Stimulated activated CD4-positive, alpha-beta T cell treated with anti-CD3 and anti-CD28 coated beads, Interleukin-12 subunit alpha, Interleukin-12 subunit beta, amount 100 ng/mL, for 48 hours (primary cell): ENCODE results near the gene TPPP.
"Not testable (repeated sequence)": the region's sequence is repeated elsewhere in the genome, so short reads cannot be mapped to it uniquely, and the experiment has no call there.

Experiments
- DNase-seq, 3 donors: peaks; one replicate each; pipeline ENCODE4 v3.0.0-alpha.2; 2020; ENCODE audit warnings: low read depth in 2 of 3, low spot score in 1 of 3

Gene TPPP

GRCh38 chr5:693271-694041 lies at the start of gene TPPP:
TPPP (minus strand) TSS chr5:693352; CDS start chr5:678060, 15,292 bp downstream.
- peak; percentile 44 to 88 (median 65) for DNase-seq

GRCh38 chr5:742276-742675 lies 49.1 kb upstream of the TPPP start:
- DNase-seq, result not testable (repeated sequence)

GRCh38 chr5:734145-734544 lies 41.0 kb upstream of the TPPP start:
- not testable (repeated sequence) for DNase-seq

- not testable (repeated sequence) for DNase-seq
These were observed 39.8 kb upstream of the TPPP start for GRCh38 chr5:732754-733454.

GRCh38 chr5:729225-729624 lies 36.1 kb upstream of the TPPP start:
- not testable (repeated sequence) for DNase-seq

- DNase-seq, result not testable (repeated sequence)
These were observed 33.9 kb upstream of the TPPP start for GRCh38 chr5:727087-727486.

GRCh38 chr5:723865-724264 lies 30.7 kb upstream of the TPPP start:
- DNase-seq, result not testable (repeated sequence)

- not testable (repeated sequence) for DNase-seq
These were observed 30.2 kb upstream of the TPPP start for GRCh38 chr5:723309-723708.

GRCh38 chr5:719379-719778 lies 26.2 kb upstream of the TPPP start:
- DNase-seq, result not testable (repeated sequence)

GRCh38 chr5:717143-717542 lies 24.0 kb upstream of the TPPP start:
- DNase-seq, result no peak

GRCh38 chr5:716740-717139 lies 23.6 kb upstream of the TPPP start:
- DNase-seq, result not testable (repeated sequence)

GRCh38 chr5:715636-716035 lies 22.5 kb upstream of the TPPP start:
- not testable (repeated sequence) for DNase-seq

- not testable (repeated sequence) for DNase-seq
These were observed 21.3 kb upstream of the TPPP start for GRCh38 chr5:714215-715118.

GRCh38 chr5:713686-714085 lies 20.5 kb upstream of the TPPP start:
- not testable (repeated sequence) for DNase-seq

- not testable (repeated sequence) for DNase-seq
These were observed 15.8 kb upstream of the TPPP start for GRCh38 chr5:708848-709517.

GRCh38 chr5:708374-708773 lies 15.2 kb upstream of the TPPP start:
- not testable (repeated sequence) for DNase-seq

GRCh38 chr5:706127-706526 lies 13.0 kb upstream of the TPPP start:
- DNase-seq, result not testable (repeated sequence)

- not testable (repeated sequence) for DNase-seq
These were observed 3.9 kb upstream of the TPPP start for GRCh38 chr5:696753-697702.

- DNase-seq, result not testable (repeated sequence)
These were observed 3.0 kb upstream of the TPPP start for GRCh38 chr5:696191-696590.

- not testable (repeated sequence) for DNase-seq
These were observed 2.3 kb upstream of the TPPP start for GRCh38 chr5:695475-695874.
